OCI-LY3 (cell line): ENCODE results near the gene FCER2.

ENCODE experiments used
- CTCF ChIP-seq: fragments of 200-600, 300-600 bp; sonication (generic); IDR thresholded peaks from 2 replicates; pipeline ENCODE4 v1.5.1; 2014; ENCODE audit warnings: antibody characterized with exemption, low read length, low read depth
- EZH2phosphoT487 ChIP-seq: fragments of 200-600 bp; shearing (Covaris generic); IDR thresholded peaks from 2 replicates; pipeline ENCODE4 v1.6.1; 2018; ENCODE audit warnings: antibody characterized with exemption, mixed run types, low read depth

DNA sequence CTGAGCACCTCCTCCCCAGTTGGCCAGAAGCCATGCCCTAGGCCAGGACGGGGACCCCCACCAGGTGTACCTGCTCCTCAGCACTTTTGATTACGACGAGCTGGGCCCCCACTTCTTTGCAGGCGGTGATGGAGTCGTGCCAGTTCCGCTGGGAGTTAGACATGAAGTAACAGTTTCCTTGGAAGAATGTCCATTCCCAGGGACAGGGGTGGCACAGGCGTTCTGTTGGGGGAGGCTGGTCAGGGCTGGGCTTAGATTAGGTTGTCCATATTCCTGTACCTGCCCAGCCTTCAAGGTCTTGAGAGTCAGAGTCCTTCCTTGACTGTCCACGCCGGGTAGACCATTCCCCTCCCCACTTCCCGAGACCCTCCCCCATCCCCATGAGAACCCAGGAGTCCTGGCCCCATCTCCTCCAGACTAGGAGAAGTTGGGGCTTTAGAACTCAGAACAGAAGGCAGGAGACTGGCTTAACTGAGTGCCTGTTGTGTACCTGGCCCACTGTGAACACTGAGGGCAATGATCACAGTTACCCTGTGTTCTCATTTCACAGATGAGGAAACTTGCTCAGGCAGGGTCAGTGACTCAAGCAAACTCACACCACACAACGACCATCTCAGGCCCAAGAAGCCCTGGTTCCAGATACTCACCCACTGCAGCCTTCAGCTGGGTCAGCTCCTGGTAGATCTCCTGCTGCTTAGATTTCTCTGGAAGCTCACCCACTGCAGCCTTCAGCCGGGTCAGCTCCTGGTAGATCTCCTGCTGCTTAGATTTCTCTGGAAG is 43.1 kb upstream of the FCER2 start:
- no peak for TF ChIP-seq CTCF
- TF ChIP-seq EZH2phosphoT487 = no peak
